ENCODE data around the gene CES5A.
"Not testable (repeated sequence)": the region's sequence is repeated elsewhere in the genome, so short reads cannot be mapped to it uniquely, and the experiment has no call there.

The CES5A gene

DNA sequence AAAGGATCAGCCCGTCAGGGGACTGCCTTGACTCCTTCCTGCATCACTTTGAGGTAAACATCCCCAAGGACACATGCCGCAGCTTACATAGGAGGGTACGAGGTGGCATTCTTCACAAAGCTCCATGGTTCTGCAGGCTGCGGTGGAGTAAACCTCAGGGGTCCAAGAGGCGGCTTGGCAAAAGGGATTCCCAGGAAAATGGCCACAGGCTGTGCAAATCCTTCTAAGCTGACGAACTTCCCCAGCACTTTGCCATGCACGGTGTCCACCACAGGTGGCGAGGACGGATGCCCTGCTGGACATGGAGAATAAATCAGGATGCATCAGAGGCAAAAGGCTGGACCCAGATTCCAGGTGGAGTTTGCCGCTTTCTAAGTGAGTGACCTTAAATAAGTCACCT, 46.5 kb downstream of the CES5A start:
- TF ChIP-seq GATA1 (IDR thresholded peaks at IDR 0.05; ENCODE audit: low read depth, low read length) (no peak), POLR2A (IDR thresholded peaks at IDR 0.05; ENCODE audit: low read length) (no peak)
- DNase-seq = no peak

DNA sequence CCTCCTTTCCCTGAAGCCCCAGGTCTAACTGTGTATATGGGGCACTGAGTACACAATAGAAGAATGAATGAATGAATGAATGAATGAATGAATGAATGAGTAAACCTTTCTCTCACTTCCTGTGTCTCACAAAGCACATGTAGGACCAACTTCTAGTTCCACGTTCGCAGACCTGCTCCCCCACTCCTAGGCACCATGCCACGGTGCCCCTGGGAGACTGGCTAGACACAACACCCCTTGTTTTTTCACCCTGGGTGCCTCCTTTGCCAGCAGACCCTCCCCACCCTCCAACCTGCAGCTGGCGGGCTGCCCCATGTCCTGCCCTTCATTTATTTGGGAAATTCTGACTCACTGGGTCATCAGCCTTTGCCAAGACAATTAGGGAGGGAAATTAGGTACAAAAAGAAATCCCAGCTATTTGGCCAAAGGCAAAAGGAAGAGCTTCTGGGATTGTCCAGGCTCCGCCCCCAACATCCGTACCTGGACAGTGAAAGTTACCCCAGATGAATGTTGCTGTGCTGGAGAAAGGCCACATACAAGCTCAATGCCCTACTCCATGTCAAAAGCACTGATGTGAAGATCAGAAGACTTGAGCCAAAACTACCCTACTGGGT, 50.0 kb downstream of the CES5A start:
- DNase-seq = no peak
- TF ChIP-seq GATA1 (IDR thresholded peaks at IDR 0.05; ENCODE audit: low read depth, low read length) = no peak
- no peak for TF ChIP-seq POLR2A (IDR thresholded peaks at IDR 0.05; ENCODE audit: low read length)

DNA sequence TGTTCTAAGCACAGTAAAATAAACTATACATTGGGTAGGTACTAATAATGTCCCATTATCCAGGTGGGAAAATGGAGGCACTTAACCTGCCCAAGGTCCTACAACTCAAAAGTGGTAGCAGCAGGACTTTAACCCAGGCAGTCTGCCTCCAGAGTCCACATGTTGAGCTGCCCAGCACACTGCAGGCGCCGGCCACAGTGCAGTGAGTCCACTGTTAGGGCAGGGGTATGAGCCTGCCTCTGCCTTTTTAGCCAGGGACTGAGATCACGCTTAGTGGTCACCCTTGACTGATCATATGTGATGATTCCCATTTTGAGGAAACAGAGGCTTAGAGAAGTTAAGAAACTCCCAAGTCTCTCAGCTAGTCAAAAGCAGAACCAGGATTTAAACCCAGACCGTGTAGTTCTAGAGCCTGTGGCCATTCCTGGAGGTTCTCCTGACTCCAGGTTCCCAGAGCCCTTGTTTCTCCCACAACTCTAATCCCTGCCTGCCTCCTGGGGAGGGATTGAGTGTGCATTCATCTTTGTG, 50.6 kb downstream of the CES5A start:
- no peak for DNase-seq

DNA sequence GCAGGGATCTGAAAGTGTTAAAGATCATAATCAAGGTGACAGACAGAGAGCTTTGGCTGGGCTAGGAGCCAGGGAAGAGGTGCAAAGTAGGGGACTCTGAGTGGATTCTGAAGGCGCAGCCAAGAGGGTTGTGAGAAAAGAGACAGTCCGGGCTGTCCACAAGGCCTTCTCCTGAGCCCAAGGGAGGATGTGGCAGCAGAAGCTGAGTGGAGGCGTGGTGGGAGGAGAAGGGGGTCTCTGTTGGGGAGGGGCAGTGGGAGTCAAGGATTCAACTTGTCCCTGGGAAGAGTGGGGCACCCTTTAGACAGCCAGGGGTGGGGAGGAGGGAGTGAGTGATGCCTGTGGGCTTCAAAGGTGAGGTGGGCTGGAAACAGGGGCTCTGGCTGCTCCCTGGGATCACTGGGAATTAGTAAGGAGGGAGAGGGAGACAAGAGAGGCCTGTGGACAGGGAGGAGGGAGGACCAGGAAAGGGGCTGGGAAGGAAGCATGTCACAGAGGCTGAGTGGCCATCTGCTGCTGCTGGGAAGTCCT, 52.8 kb downstream of the CES5A start:
- no peak for DNase-seq
- TF ChIP-seq GATA1 (IDR thresholded peaks at IDR 0.05; ENCODE audit: low read depth, low read length) = no peak
- TF ChIP-seq POLR2A (IDR thresholded peaks at IDR 0.05; ENCODE audit: low read length) = no peak

More for the DNA sequence above, 50.6 kb downstream of the CES5A start:
- TF ChIP-seq GATA1 (IDR thresholded peaks at IDR 0.05; ENCODE audit: low read depth, low read length) = no peak
- no peak for TF ChIP-seq POLR2A (IDR thresholded peaks at IDR 0.05; ENCODE audit: low read length)

DNA sequence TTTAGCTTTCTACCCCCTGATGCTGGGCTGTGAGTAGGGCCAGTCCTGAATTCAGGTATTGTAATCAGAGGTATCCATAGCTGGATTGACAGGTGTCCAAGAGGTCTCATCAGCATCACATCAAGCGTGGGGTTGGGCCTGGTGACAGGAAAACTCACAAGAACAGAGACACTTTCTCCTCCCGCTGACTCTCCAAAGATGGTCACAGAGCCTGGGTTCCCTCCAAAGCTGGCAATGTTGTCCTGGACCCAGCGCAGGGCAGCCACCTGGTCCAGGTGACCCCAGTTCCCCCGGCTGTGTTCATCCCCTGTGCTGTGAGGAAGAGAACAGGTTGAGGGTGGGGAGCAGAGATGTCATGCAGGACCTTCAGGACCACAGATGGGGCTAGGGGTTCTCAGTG, 54.0 kb downstream of the CES5A start:
- TF ChIP-seq GATA1 (IDR thresholded peaks at IDR 0.05; ENCODE audit: low read depth, low read length) = no peak
- no peak for TF ChIP-seq POLR2A (IDR thresholded peaks at IDR 0.05; ENCODE audit: low read length)
- no peak for DNase-seq

DNA sequence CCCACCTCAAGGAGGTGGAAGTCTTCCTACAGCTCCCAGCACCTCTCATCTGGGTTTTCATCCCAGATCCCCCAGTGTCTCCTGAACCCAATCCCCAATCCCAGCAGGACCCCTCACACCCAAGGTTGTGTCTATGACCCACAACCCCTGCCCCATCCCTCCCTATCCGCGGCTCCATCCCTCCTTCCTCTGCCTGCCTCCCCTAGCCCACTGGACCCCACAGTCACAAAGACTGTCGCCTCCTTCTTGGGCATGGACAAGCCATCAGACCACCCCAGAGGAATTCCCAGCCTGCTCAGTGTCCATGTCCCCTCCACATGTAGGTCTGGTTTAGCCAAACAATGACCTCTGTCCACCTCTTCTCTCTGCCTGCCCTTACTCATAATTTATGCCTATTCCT, 54.6 kb downstream of the CES5A start:
- DNase-seq = no peak
- no peak for TF ChIP-seq GATA1 (IDR thresholded peaks at IDR 0.05; ENCODE audit: low read depth, low read length)
- TF ChIP-seq POLR2A (IDR thresholded peaks at IDR 0.05; ENCODE audit: low read length) = no peak

DNA sequence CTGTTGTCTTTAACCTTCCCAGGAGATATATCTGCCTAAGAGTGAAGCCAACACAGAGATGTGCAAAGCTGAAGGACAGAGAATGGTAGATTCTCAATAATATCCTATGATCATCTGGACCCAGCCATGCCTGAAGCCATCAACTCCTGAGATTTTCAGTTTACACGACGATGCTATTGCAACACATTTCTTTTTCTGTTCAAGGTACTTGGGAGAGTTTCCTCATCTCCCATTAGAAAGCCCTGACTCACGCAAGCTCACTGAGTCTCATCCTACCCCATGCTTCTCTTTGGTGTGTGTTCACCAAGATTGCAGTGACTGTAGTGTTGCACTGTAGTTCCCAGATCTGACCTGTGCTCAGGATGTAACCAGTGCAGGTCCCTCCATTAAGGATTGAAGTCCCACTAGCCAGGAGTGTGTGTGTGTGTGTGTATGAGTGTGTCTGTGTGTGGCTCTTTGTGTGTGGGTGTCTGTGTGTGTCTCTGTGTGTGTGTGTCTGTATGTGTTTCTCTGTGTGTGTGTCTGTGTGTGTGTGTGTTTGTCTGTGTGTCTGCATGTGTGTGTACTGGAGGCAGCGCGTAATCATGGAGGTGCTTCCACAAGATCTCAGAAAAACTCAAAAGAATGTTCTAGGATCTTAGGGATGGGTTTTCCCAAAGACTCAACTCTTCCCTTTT, 57.8 kb downstream of the CES5A start:
- TF ChIP-seq GATA1 (IDR thresholded peaks at IDR 0.05; ENCODE audit: low read depth, low read length) = no peak
- no peak for TF ChIP-seq POLR2A (IDR thresholded peaks at IDR 0.05; ENCODE audit: low read length)
- no peak for DNase-seq

DNA sequence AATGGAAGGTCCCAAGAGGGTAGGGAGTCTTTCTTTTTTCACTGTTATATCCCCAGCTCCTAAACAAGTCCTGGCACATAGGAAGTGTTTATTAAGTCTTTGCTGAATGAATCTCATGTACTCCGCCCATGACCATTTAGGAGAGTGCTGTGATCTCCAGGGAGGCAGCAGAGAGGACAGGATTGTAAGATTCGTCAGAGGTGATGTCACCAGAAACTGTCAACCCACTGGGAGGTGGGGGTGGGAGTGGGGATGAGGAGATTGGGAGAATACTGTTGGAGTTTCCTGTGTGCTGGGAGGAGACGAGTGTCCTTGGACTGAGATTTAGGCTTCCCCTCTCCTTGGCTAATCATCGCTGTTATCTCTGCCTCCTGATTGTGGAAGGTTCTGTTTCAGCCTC, 59.0 kb downstream of the CES5A start:
- not testable (repeated sequence) for DNase-seq

DNA sequence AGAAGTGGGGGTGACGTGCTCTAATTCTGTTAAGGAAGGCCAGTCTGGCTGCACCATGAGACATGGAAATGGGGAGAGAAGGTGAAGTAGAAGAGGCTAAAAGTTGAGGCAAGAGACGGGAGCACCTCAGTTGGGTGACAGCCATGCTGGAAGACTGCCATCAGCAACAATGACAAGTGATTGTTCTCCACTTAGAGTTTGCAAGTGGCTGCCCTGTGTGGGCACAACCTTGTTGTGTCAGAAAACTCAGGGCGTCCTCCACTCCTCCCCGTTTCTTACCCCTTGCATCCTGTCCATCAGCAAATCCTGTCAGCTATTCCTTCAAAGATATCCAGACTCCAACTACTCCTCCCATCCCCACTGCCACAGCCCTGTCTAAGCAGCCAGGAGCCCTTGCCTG, 59.9 kb downstream of the CES5A start:
- no peak for DNase-seq
- TF ChIP-seq POLR2A (IDR thresholded peaks at IDR 0.05; ENCODE audit: low read length) (no peak), GATA1 (IDR thresholded peaks at IDR 0.05; ENCODE audit: low read depth, low read length) (no peak)

DNA sequence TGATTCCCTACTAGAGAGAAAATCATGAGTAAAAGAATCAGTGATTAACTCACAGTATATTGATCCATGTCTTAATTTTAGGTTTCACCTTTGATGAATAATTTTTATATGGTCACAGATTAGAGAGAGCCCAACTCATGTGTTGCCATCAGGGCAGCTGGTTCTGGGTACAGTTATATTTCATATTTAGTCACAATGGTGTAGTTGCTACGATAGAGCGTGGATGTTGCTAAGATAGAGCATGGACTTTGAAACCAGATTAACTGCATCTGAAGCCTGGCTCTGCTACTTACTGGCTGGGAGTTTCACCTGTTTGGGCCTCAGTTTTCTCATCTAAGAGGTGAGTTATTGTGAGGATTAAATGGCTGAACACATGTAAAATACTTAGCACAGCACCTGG, 61.0 kb downstream of the CES5A start:
- not testable (repeated sequence) for DNase-seq

DNA sequence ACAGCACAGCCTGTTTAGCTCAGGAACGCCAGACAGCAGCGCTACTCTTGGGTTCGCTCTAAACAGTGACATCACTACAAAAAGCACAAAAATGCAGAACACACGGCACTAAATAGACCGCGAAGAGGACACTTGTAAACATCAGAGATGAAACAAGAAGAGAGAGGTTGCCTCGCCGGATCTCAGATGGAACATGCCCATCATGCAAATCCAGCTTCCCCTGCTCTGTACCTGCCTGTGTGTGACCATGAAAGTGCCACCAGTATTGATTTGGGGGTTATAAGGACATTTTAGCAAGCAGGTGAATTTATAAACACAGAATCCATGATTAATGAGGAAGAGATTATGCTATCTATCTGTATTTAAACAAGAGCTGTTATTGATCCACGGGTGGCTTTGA, 61.4 kb downstream of the CES5A start:
- not testable (repeated sequence) for DNase-seq

DNA sequence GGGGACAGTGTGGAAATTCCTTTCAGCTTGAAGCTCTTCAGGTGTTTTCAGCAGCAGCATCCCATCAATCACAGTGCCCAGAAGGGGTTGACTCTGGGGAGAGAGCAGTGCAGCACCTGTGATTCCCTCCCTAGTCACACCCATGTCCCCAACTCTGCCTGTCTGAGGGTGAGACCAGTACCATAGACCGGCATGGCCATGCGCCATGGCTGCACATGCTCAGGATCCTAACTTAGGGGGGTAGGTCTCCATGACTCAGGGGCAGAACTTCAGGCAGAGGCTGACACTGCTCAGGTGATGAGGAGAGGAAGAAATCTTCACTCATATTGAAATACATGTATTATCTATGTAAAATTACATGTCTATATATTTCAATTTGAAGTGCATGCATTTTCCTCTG, 62.2 kb downstream of the CES5A start:
- TF ChIP-seq POLR2A (IDR thresholded peaks at IDR 0.05; ENCODE audit: low read length) (no peak), GATA1 (IDR thresholded peaks at IDR 0.05; ENCODE audit: low read depth, low read length) (no peak)
- no peak for DNase-seq

DNA sequence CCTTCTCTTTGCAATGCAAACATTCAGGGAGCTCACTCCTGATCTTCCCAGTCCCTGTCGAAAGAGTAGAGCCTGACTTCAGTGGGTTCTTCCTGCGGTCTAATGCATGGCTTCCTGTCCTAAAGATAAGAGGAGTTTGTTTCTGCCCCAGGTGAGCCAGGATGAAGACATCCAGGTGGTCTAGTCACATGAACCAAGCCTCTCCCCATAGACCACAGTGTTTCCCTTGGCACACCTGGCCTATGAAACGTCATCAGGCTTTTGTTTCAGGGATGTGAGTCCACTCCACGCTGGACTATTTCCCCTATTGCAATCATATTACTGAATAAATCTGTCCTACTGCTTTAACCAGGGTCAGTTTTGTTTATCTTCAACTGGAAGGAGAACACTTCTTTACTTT, 63.4 kb downstream of the CES5A start:
- no peak for DNase-seq
- TF ChIP-seq POLR2A (IDR thresholded peaks at IDR 0.05; ENCODE audit: low read length) (no peak), GATA1 (IDR thresholded peaks at IDR 0.05; ENCODE audit: low read depth, low read length) (no peak)

DNA sequence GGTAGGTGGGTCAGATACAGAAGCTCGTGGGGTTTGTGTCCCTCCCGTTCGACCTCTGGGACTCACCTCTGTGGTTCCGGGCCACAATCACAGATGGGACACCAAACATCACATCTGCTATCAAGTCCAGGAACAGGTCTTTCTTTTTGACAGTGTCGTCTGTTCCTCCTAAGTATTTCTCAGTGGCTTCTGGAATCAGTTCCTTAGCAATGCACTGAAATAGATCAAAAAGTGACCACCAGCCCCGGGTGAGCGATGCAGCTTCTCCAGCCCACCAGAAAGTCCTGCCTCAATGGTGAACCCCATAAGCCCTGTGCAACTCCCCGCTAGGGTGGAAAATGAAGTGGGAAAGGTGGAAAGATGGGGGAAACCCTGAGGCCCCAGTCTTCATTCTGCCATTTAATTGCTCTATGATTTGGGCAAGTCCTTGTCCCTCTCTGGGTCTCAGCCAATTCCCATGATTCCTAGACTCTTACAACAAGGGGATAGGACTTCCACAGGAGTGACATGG, 64.7 kb downstream of the CES5A start:
- no peak for DNase-seq
- TF ChIP-seq GATA1 (IDR thresholded peaks at IDR 0.05; ENCODE audit: low read depth, low read length) (no peak), POLR2A (IDR thresholded peaks at IDR 0.05; ENCODE audit: low read length) (no peak)

DNA sequence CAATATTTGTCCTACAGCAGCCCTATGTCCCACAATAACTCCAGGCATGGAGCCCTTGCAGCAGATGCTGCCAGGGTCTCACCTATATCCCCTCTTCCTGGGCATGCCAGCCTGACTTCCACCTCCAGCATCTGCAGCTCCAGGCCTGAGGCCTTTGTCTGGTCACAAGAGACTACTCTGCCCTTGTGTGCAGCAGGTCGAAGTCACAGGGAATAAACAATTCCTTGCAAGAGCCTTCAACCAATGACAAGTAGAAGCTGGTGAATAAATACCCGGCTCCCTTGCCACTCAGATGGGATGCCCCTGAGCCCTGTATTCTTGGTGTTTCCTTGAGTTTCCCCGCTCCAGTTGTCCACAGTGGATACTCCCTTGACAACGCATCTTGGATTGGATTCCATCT, 65.3 kb downstream of the CES5A start:
- no peak for DNase-seq
- TF ChIP-seq GATA1 (IDR thresholded peaks at IDR 0.05; ENCODE audit: low read depth, low read length) (no peak), POLR2A (IDR thresholded peaks at IDR 0.05; ENCODE audit: low read length) (no peak)
